Measurements from ENCODE around the gene TEDC1. TPM values are rescaled to one million over a fixed set of nuclear protein-coding genes. Genes with fewer than 3 reads are reported as not detected.
A peak's percentile ranks its signal among the peaks of the same experiment; 100 is the strongest.

The TEDC1 gene
- total RNA-seq, 1 donor from 2014 or later, result 18.1 TPM

DNA sequence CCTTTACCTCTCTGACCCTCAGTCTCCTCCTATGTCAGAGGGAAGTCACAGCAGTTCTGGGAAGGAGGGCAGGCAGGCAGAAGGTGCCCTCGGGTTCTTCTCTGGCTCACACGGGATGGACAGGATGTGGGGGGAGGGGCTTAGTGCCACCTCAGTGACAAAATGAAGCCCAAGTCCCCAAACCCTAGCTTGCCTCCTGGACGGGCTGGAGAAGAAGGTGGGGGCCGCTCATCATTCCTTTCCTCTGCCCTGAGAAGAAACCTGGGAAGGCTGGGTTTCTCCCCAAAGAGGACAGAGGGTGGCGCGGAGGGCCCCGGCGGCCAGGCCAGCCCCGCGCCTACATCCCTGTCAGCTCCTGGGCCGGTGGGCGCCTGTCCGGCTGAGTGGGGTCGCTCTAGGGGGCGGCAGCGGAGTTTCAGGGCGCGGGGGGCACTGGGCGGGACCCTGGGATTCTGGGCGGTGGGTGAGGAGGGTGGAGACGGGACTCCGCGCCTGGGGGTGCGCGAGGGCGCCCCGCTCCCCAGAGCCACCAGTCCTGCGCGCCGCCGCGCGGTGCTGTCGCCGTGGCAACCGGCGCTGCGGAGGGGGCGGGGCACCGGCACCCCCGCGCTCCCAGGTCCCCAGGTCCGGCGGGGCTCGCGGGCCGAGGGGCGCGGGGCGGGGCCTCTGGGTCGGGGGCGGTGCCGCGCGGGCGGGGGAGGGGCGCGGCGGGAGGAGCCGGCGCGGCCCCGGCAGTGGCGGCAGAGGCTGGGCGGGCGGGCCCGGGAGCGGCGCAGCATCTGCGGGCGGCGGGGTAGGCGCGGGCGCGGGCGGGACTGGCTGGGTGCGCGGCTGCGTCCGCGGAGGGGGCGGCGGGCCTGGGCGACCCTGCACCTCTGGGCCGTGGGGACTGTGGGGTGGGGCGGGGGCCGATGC lies 35.1 kb downstream of the TEDC1 start, which contains the start of gene TMEM121:
Gene TMEM121 (plus strand): TSS at position 723 of the 915 bp plus-strand sequence. CDS start 2,252 bp downstream, outside the sequence.
- ATAC-seq (ENCODE audit: low read depth) (peak; percentile 18), DNase-seq (no peak)
- peaks cover 4% of the 10 kb centered on the region for H3K27me3 Mint-ChIP-seq
- CTCF ChIA-PET, result interaction anchor here (0.7 kb wide), 1 partner anchor 45 kb away, joined by 3 read pairs; no protein-coding TSS in a partner anchor
- TF ChIP-seq, protein P1, sequence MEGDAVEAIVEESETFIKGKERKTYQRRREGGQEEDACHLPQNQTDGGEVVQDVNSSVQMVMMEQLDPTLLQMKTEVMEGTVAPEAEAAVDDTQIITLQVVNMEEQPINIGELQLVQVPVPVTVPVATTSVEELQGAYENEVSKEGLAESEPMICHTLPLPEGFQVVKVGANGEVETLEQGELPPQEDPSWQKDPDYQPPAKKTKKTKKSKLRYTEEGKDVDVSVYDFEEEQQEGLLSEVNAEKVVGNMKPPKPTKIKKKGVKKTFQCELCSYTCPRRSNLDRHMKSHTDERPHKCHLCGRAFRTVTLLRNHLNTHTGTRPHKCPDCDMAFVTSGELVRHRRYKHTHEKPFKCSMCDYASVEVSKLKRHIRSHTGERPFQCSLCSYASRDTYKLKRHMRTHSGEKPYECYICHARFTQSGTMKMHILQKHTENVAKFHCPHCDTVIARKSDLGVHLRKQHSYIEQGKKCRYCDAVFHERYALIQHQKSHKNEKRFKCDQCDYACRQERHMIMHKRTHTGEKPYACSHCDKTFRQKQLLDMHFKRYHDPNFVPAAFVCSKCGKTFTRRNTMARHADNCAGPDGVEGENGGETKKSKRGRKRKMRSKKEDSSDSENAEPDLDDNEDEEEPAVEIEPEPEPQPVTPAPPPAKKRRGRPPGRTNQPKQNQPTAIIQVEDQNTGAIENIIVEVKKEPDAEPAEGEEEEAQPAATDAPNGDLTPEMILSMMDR (IDR thresholded peaks at IDR 0.05), result no peak
- H3K27ac Mint-ChIP-seq, result no peak within 1 kb of the TSS
- peaks cover 27% of the 10 kb centered on the region for H3K4me1 Mint-ChIP-seq
- H3K4me3 Mint-ChIP-seq, result peak within 1 kb of the TSS; percentile 68
- no peaks in the 10 kb centered on the region for H3K9me3 Mint-ChIP-seq
- H3K36me3 Mint-ChIP-seq (ENCODE audit: low read depth), result no peaks in the 10 kb centered on the region
- POLR2A ChIA-PET, result no interaction called here
- intact Hi-C loops (cut with micrococcal nuclease), result no loop called here

- Mint-ChIP-seq H3K4me3 (peak overlapping the region; percentile 68), H3K36me3 (ENCODE audit: low read depth) (no peaks in the 10 kb centered on the region), H3K9me3 (no peaks in the 10 kb centered on the region), H3K27ac (no peak overlapping the region), H3K27me3 (peaks cover 4% of the 10 kb centered on the region), H3K4me1 (peaks cover 33% of the 10 kb centered on the region)
- ChIA-PET POLR2A (no interaction called here), CTCF (no interaction called here)
- DNase-seq, result no peak
- TF ChIP-seq, protein P1 (IDR thresholded peaks at IDR 0.05), result no peak
- intact Hi-C loops (cut with micrococcal nuclease), result no loop called here
- ATAC-seq (ENCODE audit: low read depth), result no peak
Measured at GRCh38 chr14:105526776-105527380, 35.8 kb downstream of the TEDC1 start.

DNA sequence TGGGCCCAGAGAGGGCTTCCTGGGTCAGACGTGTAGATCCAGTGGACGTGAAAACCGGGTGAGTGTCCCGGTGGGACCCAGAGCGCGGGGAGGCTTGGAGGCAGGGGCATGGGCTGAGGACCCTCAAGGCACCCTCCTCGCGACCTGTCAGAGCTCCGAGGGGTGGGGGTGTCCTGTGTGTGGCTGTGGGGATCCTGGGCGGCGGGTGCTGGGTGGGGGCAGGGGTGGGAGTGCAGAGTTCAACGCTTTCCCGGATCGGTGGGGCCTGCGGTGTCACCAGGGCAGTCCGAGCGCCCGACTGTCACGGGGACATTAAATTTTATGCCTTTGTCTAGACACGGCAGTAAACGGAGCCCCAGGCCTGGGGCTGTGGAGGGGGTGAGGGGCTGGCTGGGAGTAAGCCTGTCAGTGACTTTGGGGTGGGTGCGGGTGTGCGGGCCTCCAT lies 36.4 kb downstream of the TEDC1 start:
- DNase-seq, result no peak
- peaks cover 4% of the 10 kb centered on the region for H3K27me3 Mint-ChIP-seq
- intact Hi-C loops (cut with micrococcal nuclease), result no loop called here

GRCh38 chr14:105527826-105528585 lies 37.0 kb downstream of the TEDC1 start:
- Mint-ChIP-seq H3K4me3 (peak overlapping the region; percentile 68), H3K27ac (no peak overlapping the region), H3K4me1 (peaks cover 44% of the 10 kb centered on the region), H3K36me3 (ENCODE audit: low read depth) (no peaks in the 10 kb centered on the region), H3K9me3 (no peaks in the 10 kb centered on the region), H3K27me3 (peaks cover 4% of the 10 kb centered on the region)
- peak; percentile 47 for ATAC-seq (ENCODE audit: low read depth)
- peak; percentile 82 for DNase-seq
- CTCF ChIA-PET, result interaction anchor here (0.6 to 1.6 kb wide), 7 partner anchors 38 to 328 kb away, joined by 3 to 15 read pairs (median 4); no protein-coding TSS in a partner anchor
- TF ChIP-seq, protein P1 (IDR thresholded peaks at IDR 0.05), result no peak
- POLR2A ChIA-PET, result interaction anchor here (0.6 to 1.7 kb wide), 3 partner anchors 119 to 507 kb away, joined by 3 to 4 read pairs (median 3); partner anchors contain the start of gene CDCA4
- intact Hi-C loops (cut with micrococcal nuclease), result loop anchor here (1.0 kb wide), 5 partner anchors 38 to 438 kb away; no protein-coding TSS in a partner anchor

More for the DNA sequence above, 36.4 kb downstream of the TEDC1 start:
- Mint-ChIP-seq H3K4me3 (peak overlapping the region; percentile 68), H3K4me1 (peaks cover 38% of the 10 kb centered on the region), H3K36me3 (ENCODE audit: low read depth) (no peaks in the 10 kb centered on the region), H3K9me3 (no peaks in the 10 kb centered on the region), H3K27ac (no peak overlapping the region)
- POLR2A ChIA-PET, result interaction anchor here (1.7 kb wide), 1 partner anchor 507 kb away, joined by 4 read pairs; the partner anchor contains the start of gene CDCA4
- CTCF ChIA-PET, result no interaction called here
- TF ChIP-seq, protein P1 (IDR thresholded peaks at IDR 0.05), result no peak
- ATAC-seq (ENCODE audit: low read depth), result no peak
